H9 (cell line): Measurements from ENCODE around the gene TECTB. TPM values are rescaled to one million over a fixed set of nuclear protein-coding genes. Genes with fewer than 3 reads are reported as not detected.

ENCODE experiments used
- DNase-seq: peaks from one replicate; pipeline ENCODE4 v3.0.0-alpha.2; 2017
- H2AFZ ChIP-seq: one replicate; pipeline ENCODE4 v1.6.1; 2013; ENCODE audit warnings: mild to moderate bottlenecking, low read length, control low read depth, moderate library complexity
- H2AK5ac ChIP-seq: 2 replicates; pipeline ENCODE4 v1.6.1; 2013; ENCODE audit warnings: low read length, control low read depth, mixed read lengths; ENCODE audit not compliant: insufficient read length
- H2BK120ac ChIP-seq: one replicate; pipeline ENCODE4 v1.6.1; 2013; ENCODE audit warnings: low read depth, mild to moderate bottlenecking, low read length, control low read depth, inconsistent platforms; ENCODE audit not compliant: poor library complexity, severe bottlenecking
- H2BK12ac ChIP-seq: 2 replicates; pipeline ENCODE4 v1.6.1; 2013; ENCODE audit warnings: low read length, control low read depth, mixed read lengths, low read depth; ENCODE audit not compliant: insufficient read length
- H2BK15ac ChIP-seq: 2 replicates; pipeline ENCODE4 v1.6.1; 2013; ENCODE audit warnings: low read depth, low read length, control low read depth
- H2BK20ac ChIP-seq: one replicate; pipeline ENCODE4 v1.6.1; 2013; ENCODE audit warnings: low read depth, mild to moderate bottlenecking, low read length, control low read depth, inconsistent platforms; ENCODE audit not compliant: poor library complexity, severe bottlenecking
- H2BK5ac ChIP-seq: 2 replicates; pipeline ENCODE4 v1.6.1; 2013; ENCODE audit warnings: low read length, control low read depth, mixed read lengths; ENCODE audit not compliant: insufficient read length
- H3K14ac ChIP-seq: 2 replicates; pipeline ENCODE4 v1.6.1; 2013; ENCODE audit warnings: low read length, control low read depth; ENCODE audit not compliant: insufficient read depth
- H3K18ac ChIP-seq: 2 replicates; pipeline ENCODE4 v1.6.1; 2013; ENCODE audit warnings: low read depth, mild to moderate bottlenecking, mixed read lengths, low read length, control low read depth; ENCODE audit not compliant: insufficient read length
- H3K23ac ChIP-seq: 2 replicates; pipeline ENCODE4 v1.6.1; 2013; ENCODE audit warnings: low read length, control low read depth, mixed read lengths, low read depth; ENCODE audit not compliant: insufficient read length
- H3K23me2 ChIP-seq: 2 replicates; pipeline ENCODE4 v1.6.1; 2013; ENCODE audit warnings: low read depth, mild to moderate bottlenecking, mixed read lengths, low read length, control low read depth; ENCODE audit not compliant: insufficient read length, poor library complexity, severe bottlenecking
- H3K27ac ChIP-seq: 2 replicates; pipeline ENCODE4 v1.5.1; 2013; ENCODE audit warnings: low read length, control low read depth, mixed read lengths, low read depth; ENCODE audit not compliant: insufficient read length
- H3K27me3 ChIP-seq: 2 replicates; pipeline ENCODE4 v1.6.1; 2013; ENCODE audit warnings: low read length, control low read depth, inconsistent platforms; ENCODE audit not compliant: insufficient read depth
- H3K4ac ChIP-seq: 2 replicates; pipeline ENCODE4 v1.6.1; 2013; ENCODE audit warnings: low read depth, mild to moderate bottlenecking, control low read depth, inconsistent platforms, low read length, moderate library complexity
- H3K4me1 ChIP-seq: 2 replicates; pipeline ENCODE4 v1.6.1; 2013; ENCODE audit warnings: low read length, control low read depth, inconsistent platforms; ENCODE audit not compliant: insufficient read depth
- H3K4me2 ChIP-seq: 2 replicates; pipeline ENCODE4 v1.6.1; 2013; ENCODE audit warnings: low read length, control low read depth, mixed read lengths; ENCODE audit not compliant: insufficient read length, insufficient read depth
- H3K56ac ChIP-seq: 2 replicates; pipeline ENCODE4 v1.6.1; 2013; ENCODE audit warnings: low read depth, mild to moderate bottlenecking, mixed read lengths, low read length, control low read depth; ENCODE audit not compliant: insufficient read length
- H3K79me1 ChIP-seq: 2 replicates; pipeline ENCODE4 v1.6.1; 2013; ENCODE audit warnings: low read depth, mild to moderate bottlenecking, moderate library complexity, low read length, control low read depth, inconsistent platforms; ENCODE audit not compliant: insufficient read depth, poor library complexity, severe bottlenecking
- H3K79me2 ChIP-seq: 2 replicates; pipeline ENCODE4 v1.6.1; 2013; ENCODE audit warnings: low read length, control low read depth, inconsistent platforms; ENCODE audit not compliant: insufficient read depth
- H3K9ac ChIP-seq: 2 replicates; pipeline ENCODE4 v1.6.1; 2013; ENCODE audit warnings: low read length, control low read depth, mixed read lengths; ENCODE audit not compliant: insufficient read length; ENCODE audit errors: extremely low read depth
- H3K9me3 ChIP-seq: one replicate; pipeline ENCODE4 v1.6.1; 2013; ENCODE audit warnings: low read depth, low read length, inconsistent platforms; ENCODE audit not compliant: control insufficient read depth
- H3T11ph ChIP-seq: one replicate; pipeline ENCODE4 v1.6.1; 2013; ENCODE audit warnings: mild to moderate bottlenecking, low read length, control low read depth, inconsistent platforms
- H4K20me1 ChIP-seq: one replicate; pipeline ENCODE4 v1.6.1; 2013; ENCODE audit not compliant: control insufficient read depth, insufficient read length, insufficient read depth
- H4K5ac ChIP-seq: 2 replicates; pipeline ENCODE4 v1.6.1; 2013; ENCODE audit warnings: low read depth, mild to moderate bottlenecking, mixed read lengths, low read length, control low read depth; ENCODE audit not compliant: insufficient read length
- H4K8ac ChIP-seq: replicated peaks from 2 replicates; pipeline ENCODE4 v1.6.1; 2013; ENCODE audit warnings: low read length, control low read depth, mixed read lengths, low read depth; ENCODE audit not compliant: insufficient read length
- H4K91ac ChIP-seq: 2 replicates; pipeline ENCODE4 v1.6.1; 2013; ENCODE audit warnings: low read depth, mild to moderate bottlenecking, moderate library complexity, mixed read lengths, low read length, control low read depth; ENCODE audit not compliant: insufficient read length
- H3K27ac Mint-ChIP-seq, 3 experiments: 2 replicates in 2 of 3; 3 replicates in 1 of 3; pipeline ENCODE4 v1.8.0; 2020 to 2021; ENCODE audit warnings: mixed read lengths in 3 of 3, mild to moderate bottlenecking in 1 of 3, moderate library complexity in 1 of 3
- H3K27me3 Mint-ChIP-seq: 2 replicates; pipeline ENCODE4 v1.8.0; 2021; ENCODE audit warnings: low read depth, mild to moderate bottlenecking, moderate library complexity, mixed read lengths
- H3K36me3 Mint-ChIP-seq, 3 experiments: 2 replicates in 2 of 3; 3 replicates in 1 of 3; pipeline ENCODE4 v1.8.0; 2020 to 2021; ENCODE audit warnings: low read depth in 3 of 3, mixed read lengths in 3 of 3; ENCODE audit not compliant: insufficient read depth in 1 of 3
- H3K4me1 Mint-ChIP-seq, 2 experiments: 2 replicates each; pipeline ENCODE4 v1.8.0; 2020; ENCODE audit warnings: mixed read lengths in 2 of 2
- H3K4me3 Mint-ChIP-seq, 2 experiments: 2 replicates in 1 of 2; 3 replicates in 1 of 2; pipeline ENCODE4 v1.8.0; 2020 to 2021; ENCODE audit warnings: mild to moderate bottlenecking in 2 of 2, mixed read lengths in 2 of 2, moderate library complexity in 1 of 2
- H3K9me3 Mint-ChIP-seq, 2 experiments: 2 replicates in 1 of 2; 3 replicates in 1 of 2; pipeline ENCODE4 v1.8.0; 2020; ENCODE audit warnings: mild to moderate bottlenecking in 2 of 2, mixed read lengths in 2 of 2, moderate library complexity in 1 of 2
- CTCF ChIP-seq: fragments of 200-600 bp; sonication (generic); conservative IDR thresholded peaks from 3 replicates; pipeline ENCODE4 v1.8.0; 2021; ENCODE audit warnings: antibody characterized with exemption, mild to moderate bottlenecking
- WGBS: extraction: QIAGEN DNeasy Blood & Tissue Kit; methylation state at CpG from one replicate; pipeline ENCODE4 v1.1.7; 2013; ENCODE audit warnings: missing lambda C conversion rate, low lambda C conversion rate, mixed read lengths; ENCODE audit not compliant: insufficient read length; ENCODE audit errors: extremely low coverage; 5-methylcytosine and 5-hydroxymethylcytosine counted together
- total RNA-seq: library from RNA; stranded (reverse); gene quantifications from 2 replicates; pipeline ENCODE4 v1.2.1, GENCODE V29; 2021

The TECTB gene
- total RNA-seq, 1 experiment from 2014 or later = not detected

DNA sequence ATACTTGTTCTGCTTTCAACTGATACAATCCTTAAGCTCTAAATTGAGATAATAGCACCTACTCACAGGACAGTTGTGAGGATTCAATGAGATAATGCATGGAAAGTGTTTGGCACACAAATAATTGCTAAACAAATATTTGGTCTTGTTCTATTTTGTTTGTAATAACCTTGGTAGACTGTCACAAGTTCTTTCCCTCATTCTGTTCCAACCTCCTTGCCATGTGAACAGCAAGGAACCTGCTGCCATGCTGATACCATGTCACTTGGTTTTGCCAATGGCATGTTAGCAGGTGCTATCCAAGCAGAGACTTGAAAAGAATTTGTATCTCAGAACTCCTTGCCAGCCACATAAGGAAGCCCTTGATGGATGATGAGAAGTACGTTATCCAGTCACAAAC lies 24.8 kb upstream of the TECTB start:
- Histone ChIP-seq H3K56ac (no peak overlapping the region), H3K23me2 (no peaks in the 10 kb centered on the region), H3K79me2 (no peaks in the 10 kb centered on the region), H3K18ac (no peak overlapping the region), H2BK120ac (no peak overlapping the region), H2BK20ac (no peak overlapping the region), H2BK5ac (no peak overlapping the region), H3T11ph (no peak overlapping the region), H3K9ac (no peak overlapping the region), H3K9me3 (no peaks in the 10 kb centered on the region), H2BK12ac (no peak overlapping the region), H4K20me1 (no peaks in the 10 kb centered on the region), H3K27ac (no peak overlapping the region), H3K27me3 (no peaks in the 10 kb centered on the region), H3K4ac (no peak overlapping the region), H4K91ac (no peak overlapping the region), H4K8ac (no peak overlapping the region), H4K5ac (no peak overlapping the region), H3K4me2 (no peak overlapping the region), H2AFZ (no peak overlapping the region), H2AK5ac (no peak overlapping the region), H3K14ac (no peak overlapping the region), H3K79me1 (no peaks in the 10 kb centered on the region), H3K23ac (no peak overlapping the region), H2BK15ac (no peak overlapping the region), H3K4me1 (no peaks in the 10 kb centered on the region)
- Mint-ChIP-seq H3K9me3 (no peaks in the 10 kb centered on the region), H3K4me1 (no peaks in the 10 kb centered on the region), H3K27me3 (no peaks in the 10 kb centered on the region), H3K4me3 (no peak overlapping the region), H3K36me3 (no peaks in the 10 kb centered on the region; a peak in 1 of 7 replicates), H3K27ac (no peak overlapping the region)
- no CpG with 5 or more reads among the region's 1 CpG for WGBS
- DNase-seq = no peak
- no peak for TF ChIP-seq CTCF
